HEK293 (cell line): ENCODE results near the gene CCNYL1.
A peak's percentile ranks its signal among the peaks of the same experiment; 100 is the strongest.

ENCODE experiments used
- CTCF ChIA-PET: fragments of 350-600 bp; formaldehyde crosslinking; extraction: SDS; loops from one replicate; lab custom pipeline; 2021; ENCODE audit warnings: antibody characterized with exemption; lab: Yijun Ruan, JAX
- POLR2A ChIA-PET: fragments of 300-600 bp; formaldehyde crosslinking; extraction: SDS; loops from one replicate; lab custom pipeline; 2020; ENCODE audit warnings: antibody characterized with exemption, inconsistent platforms; lab: Yijun Ruan, JAX
- H3K27ac ChIP-seq: fragments of 200-500 bp; sonication (Bioruptor generic); 2 replicates; pipeline ENCODE4 v1.5.1; 2014; ENCODE audit warnings: low read depth, low read length, control low read depth, inconsistent platforms; ENCODE audit errors: extremely low read depth
- H3K36me3 ChIP-seq, 2 experiments: fragments of 200-500 bp in 1 of 2; sonication (Bioruptor generic) in 1 of 2; 1 replicate in 1 of 2; 2 replicates in 1 of 2; pipeline ENCODE4 v1.5.1; 2014 to 2017; ENCODE audit warnings: inconsistent platforms in 2 of 2, low read length in 2 of 2; ENCODE audit not compliant: control insufficient read depth in 2 of 2, insufficient read depth in 1 of 2
- H3K4me1 ChIP-seq: fragments of 200-500 bp; sonication (Bioruptor generic); 2 replicates; pipeline ENCODE4 v1.5.1; 2014; ENCODE audit warnings: mild to moderate bottlenecking, low read length, inconsistent platforms; ENCODE audit not compliant: control insufficient read depth, insufficient read depth
- H3K4me3 ChIP-seq: 2 replicates; pipeline ENCODE4 v1.5.1; 2011; ENCODE audit warnings: low read depth, mild to moderate bottlenecking, control low read depth, low read length, moderate library complexity
- H3K9me3 ChIP-seq: fragments of 200-500 bp; sonication (Bioruptor generic); 2 replicates; pipeline ENCODE4 v1.5.1; 2014; ENCODE audit warnings: low read depth, low read length, inconsistent platforms; ENCODE audit not compliant: control insufficient read depth, insufficient read depth
- BCL11A ChIP-seq: fragments of 450-650 bp; formaldehyde crosslinking; IDR thresholded peaks from 2 replicates; pipeline ENCODE4 v1.5.1; 2016; ENCODE audit warnings: low read depth, missing biosample characterization, missing genetic modification characterization
- GLIS2 ChIP-seq: fragments of 450-650 bp; formaldehyde crosslinking; IDR thresholded peaks from 2 replicates; pipeline ENCODE4 v1.5.1; 2016; ENCODE audit warnings: missing biosample characterization, missing genetic modification characterization
- KLF16 ChIP-seq: fragments of 450-650 bp; formaldehyde crosslinking; IDR thresholded peaks from 2 replicates; pipeline ENCODE4 v1.5.1; 2017; ENCODE audit warnings: missing biosample characterization, missing genetic modification characterization
- KLF17 ChIP-seq: fragments of 450-650 bp; formaldehyde crosslinking; IDR thresholded peaks from 2 replicates; pipeline ENCODE4 v1.5.1; 2016; ENCODE audit warnings: missing biosample characterization, missing genetic modification characterization
- KLF8 ChIP-seq: fragments of 450-650 bp; formaldehyde crosslinking; IDR thresholded peaks from 2 replicates; pipeline ENCODE4 v1.5.1; 2016; ENCODE audit warnings: missing biosample characterization, missing genetic modification characterization
- OVOL3 ChIP-seq: fragments of 450-650 bp; formaldehyde crosslinking; IDR thresholded peaks from 2 replicates; pipeline ENCODE4 v1.5.1; 2016; ENCODE audit warnings: missing biosample characterization, missing genetic modification characterization
- PBX3 ChIP-seq: sonication (generic); formaldehyde crosslinking; IDR thresholded peaks from 2 replicates; pipeline ENCODE4 v1.8.1; 2022; ENCODE audit warnings: mild to moderate bottlenecking, moderate library complexity, missing genetic modification reagents
- TCF7L2 ChIP-seq: IDR thresholded peaks from 2 replicates; pipeline ENCODE4 v1.6.1; 2011; ENCODE audit warnings: low read depth, mild to moderate bottlenecking, inconsistent platforms, low read length, moderate library complexity, borderline replicate concordance
- ZBTB11 ChIP-seq: fragments of 450-650 bp; formaldehyde crosslinking; conservative IDR thresholded peaks from 2 replicates; pipeline ENCODE4 v1.5.1; 2016; ENCODE audit warnings: low read depth, missing biosample characterization, missing genetic modification characterization
- ZBTB17 ChIP-seq: fragments of 450-650 bp; formaldehyde crosslinking; IDR thresholded peaks from 2 replicates; pipeline ENCODE4 v1.5.1; 2016; ENCODE audit warnings: missing biosample characterization, missing genetic modification characterization
- ZBTB8A ChIP-seq: fragments of 450-650 bp; formaldehyde crosslinking; IDR thresholded peaks from 2 replicates; pipeline ENCODE4 v1.5.1; 2016; ENCODE audit warnings: missing biosample characterization, missing genetic modification characterization
- ZNF10 ChIP-seq: fragments of 450-650 bp; formaldehyde crosslinking; IDR thresholded peaks from 2 replicates; pipeline ENCODE4 v1.5.1; 2017; ENCODE audit warnings: missing biosample characterization, missing genetic modification characterization
- ZNF138 ChIP-seq: fragments of 450-650 bp; formaldehyde crosslinking; IDR thresholded peaks from 2 replicates; pipeline ENCODE4 v1.5.1; 2016; ENCODE audit warnings: missing biosample characterization, missing genetic modification characterization, borderline replicate concordance
- ZNF146 ChIP-seq: fragments of 450-650 bp; formaldehyde crosslinking; IDR thresholded peaks from 2 replicates; pipeline ENCODE4 v1.5.1; 2016; ENCODE audit warnings: missing biosample characterization, missing genetic modification characterization
- ZNF202 ChIP-seq: fragments of 450-650 bp; formaldehyde crosslinking; IDR thresholded peaks from 2 replicates; pipeline ENCODE4 v1.5.1; 2016; ENCODE audit warnings: missing biosample characterization, missing genetic modification characterization, borderline replicate concordance
- ZNF23 ChIP-seq: fragments of 450-650 bp; formaldehyde crosslinking; IDR thresholded peaks from 2 replicates; pipeline ENCODE4 v1.5.1; 2016; ENCODE audit warnings: missing biosample characterization, missing genetic modification characterization, borderline replicate concordance
- ZNF292 ChIP-seq: fragments of 450-650 bp; formaldehyde crosslinking; IDR thresholded peaks from 2 replicates; pipeline ENCODE4 v1.5.1; 2016; ENCODE audit warnings: low read depth, missing biosample characterization, missing genetic modification characterization, borderline replicate concordance
- ZNF394 ChIP-seq: fragments of 450-650 bp; formaldehyde crosslinking; IDR thresholded peaks from 2 replicates; pipeline ENCODE4 v1.5.1; 2016; ENCODE audit warnings: missing biosample characterization, missing genetic modification characterization, mild to moderate bottlenecking, moderate library complexity, borderline replicate concordance
- ZNF571 ChIP-seq: fragments of 450-650 bp; formaldehyde crosslinking; IDR thresholded peaks from 2 replicates; pipeline ENCODE4 v1.5.0; 2017; ENCODE audit warnings: missing biosample characterization, missing genetic modification characterization
- ZNF610 ChIP-seq: fragments of 450-650 bp; formaldehyde crosslinking; IDR thresholded peaks from 2 replicates; pipeline ENCODE4 v1.5.1; 2016; ENCODE audit warnings: missing biosample characterization, missing genetic modification characterization, borderline replicate concordance
- ZNF670 ChIP-seq: fragments of 450-650 bp; formaldehyde crosslinking; IDR thresholded peaks from 2 replicates; pipeline ENCODE4 v1.5.1; 2016; ENCODE audit warnings: missing biosample characterization, missing genetic modification characterization, low read depth
- ZNF791 ChIP-seq: fragments of 450-650 bp; formaldehyde crosslinking; IDR thresholded peaks from 2 replicates; pipeline ENCODE4 v1.5.1; 2016; ENCODE audit warnings: missing biosample characterization, missing genetic modification characterization
- ZNF843 ChIP-seq: fragments of 450-650 bp; formaldehyde crosslinking; IDR thresholded peaks from 2 replicates; pipeline ENCODE4 v1.5.1; 2016; ENCODE audit warnings: missing biosample characterization, missing genetic modification characterization
- TF ChIP-seq, protein P1 (sequence below): fragments of 450-650 bp; formaldehyde crosslinking; IDR thresholded peaks from 2 replicates; pipeline ENCODE4 v1.5.1; 2016; ENCODE audit warnings: missing biosample characterization, missing genetic modification characterization
- TF ChIP-seq, protein P2 (sequence below): fragments of 450-650 bp; formaldehyde crosslinking; IDR thresholded peaks from 2 replicates; pipeline ENCODE4 v1.5.1; 2016; ENCODE audit warnings: missing biosample characterization, missing genetic modification characterization
- TF ChIP-seq, protein P3 (sequence below): fragments of 450-650 bp; formaldehyde crosslinking; IDR thresholded peaks from 2 replicates; pipeline ENCODE4 v1.5.1; 2016; ENCODE audit warnings: missing biosample characterization, missing genetic modification characterization

Gene CCNYL1

GRCh38 chr2:207663870-207664545 lies 47.4 kb upstream of the CCNYL1 start (continued):
- no peak for TF ChIP-seq ZNF791
- TF ChIP-seq KLF8: 0 out of 2 replicates have a peak, but pooled peaks have one; percentile 9
- TF ChIP-seq ZBTB8A (tag by site-specific recombination): no peak
- TF ChIP-seq ZNF23: no peak
- no peak for TF ChIP-seq ZNF292 (tag by site-specific recombination)
- TF ChIP-seq TCF7L2: no peak
- TF ChIP-seq BCL11A (tag by site-specific recombination): no peak
- no peak for TF ChIP-seq ZNF571
- no peak for TF ChIP-seq KLF16 (tag by site-specific recombination)
- TF ChIP-seq ZBTB11: no peak
- TF ChIP-seq, protein P1, sequence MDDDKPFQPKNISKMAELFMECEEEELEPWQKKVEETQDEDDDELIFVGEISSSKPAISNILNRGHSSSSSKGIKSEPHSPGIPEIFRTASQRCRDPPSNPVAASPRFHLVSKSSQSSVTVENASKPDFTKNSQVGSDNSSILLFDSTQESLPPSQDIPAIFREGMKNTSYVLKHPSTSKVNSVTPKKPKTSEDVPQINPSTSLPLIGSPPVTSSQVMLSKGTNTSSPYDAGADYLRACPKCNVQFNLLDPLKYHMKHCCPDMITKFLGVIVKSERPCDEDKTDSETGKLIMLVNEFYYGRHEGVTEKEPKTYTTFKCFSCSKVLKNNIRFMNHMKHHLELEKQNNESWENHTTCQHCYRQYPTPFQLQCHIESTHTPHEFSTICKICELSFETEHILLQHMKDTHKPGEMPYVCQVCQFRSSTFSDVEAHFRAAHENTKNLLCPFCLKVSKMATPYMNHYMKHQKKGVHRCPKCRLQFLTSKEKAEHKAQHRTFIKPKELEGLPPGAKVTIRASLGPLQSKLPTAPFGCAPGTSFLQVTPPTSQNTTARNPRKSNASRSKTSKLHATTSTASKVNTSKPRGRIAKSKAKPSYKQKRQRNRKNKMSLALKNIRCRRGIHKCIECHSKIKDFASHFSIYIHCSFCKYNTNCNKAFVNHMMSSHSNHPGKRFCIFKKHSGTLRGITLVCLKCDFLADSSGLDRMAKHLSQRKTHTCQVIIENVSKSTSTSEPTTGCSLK (tag by site-specific recombination): no peak
- TF ChIP-seq PBX3 (CRISPR knock-in tag): no peak
- TF ChIP-seq, protein P2, sequence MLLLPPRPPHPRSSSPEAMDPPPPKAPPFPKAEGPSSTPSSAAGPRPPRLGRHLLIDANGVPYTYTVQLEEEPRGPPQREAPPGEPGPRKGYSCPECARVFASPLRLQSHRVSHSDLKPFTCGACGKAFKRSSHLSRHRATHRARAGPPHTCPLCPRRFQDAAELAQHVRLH (tag by site-specific recombination): no peak
- TF ChIP-seq ZNF843 (tag by site-specific recombination): no peak
- TF ChIP-seq ZNF670 (tag by site-specific recombination): no peak

- Histone ChIP-seq H3K4me3 (no peak overlapping the region), H3K27ac (no peak overlapping the region), H3K9me3 (no peaks in the 10 kb centered on the region), H3K4me1 (no peaks in the 10 kb centered on the region), H3K36me3 (no peaks in the 10 kb centered on the region)
- POLR2A ChIA-PET: no interaction called here
- TF ChIP-seq ZNF202 (tag by site-specific recombination) (no peak), ZBTB17 (tag by site-specific recombination) (no peak), ZNF394 (no peak), OVOL3 (no peak), ZNF10 (no peak), GLIS2 (tag by site-specific recombination) (no peak), KLF17 (tag by site-specific recombination) (no peak), ZNF610 (tag by site-specific recombination) (no peak), ZNF146 (tag by site-specific recombination) (no peak), ZNF138 (tag by site-specific recombination) (no peak)
- TF ChIP-seq, protein P3, sequence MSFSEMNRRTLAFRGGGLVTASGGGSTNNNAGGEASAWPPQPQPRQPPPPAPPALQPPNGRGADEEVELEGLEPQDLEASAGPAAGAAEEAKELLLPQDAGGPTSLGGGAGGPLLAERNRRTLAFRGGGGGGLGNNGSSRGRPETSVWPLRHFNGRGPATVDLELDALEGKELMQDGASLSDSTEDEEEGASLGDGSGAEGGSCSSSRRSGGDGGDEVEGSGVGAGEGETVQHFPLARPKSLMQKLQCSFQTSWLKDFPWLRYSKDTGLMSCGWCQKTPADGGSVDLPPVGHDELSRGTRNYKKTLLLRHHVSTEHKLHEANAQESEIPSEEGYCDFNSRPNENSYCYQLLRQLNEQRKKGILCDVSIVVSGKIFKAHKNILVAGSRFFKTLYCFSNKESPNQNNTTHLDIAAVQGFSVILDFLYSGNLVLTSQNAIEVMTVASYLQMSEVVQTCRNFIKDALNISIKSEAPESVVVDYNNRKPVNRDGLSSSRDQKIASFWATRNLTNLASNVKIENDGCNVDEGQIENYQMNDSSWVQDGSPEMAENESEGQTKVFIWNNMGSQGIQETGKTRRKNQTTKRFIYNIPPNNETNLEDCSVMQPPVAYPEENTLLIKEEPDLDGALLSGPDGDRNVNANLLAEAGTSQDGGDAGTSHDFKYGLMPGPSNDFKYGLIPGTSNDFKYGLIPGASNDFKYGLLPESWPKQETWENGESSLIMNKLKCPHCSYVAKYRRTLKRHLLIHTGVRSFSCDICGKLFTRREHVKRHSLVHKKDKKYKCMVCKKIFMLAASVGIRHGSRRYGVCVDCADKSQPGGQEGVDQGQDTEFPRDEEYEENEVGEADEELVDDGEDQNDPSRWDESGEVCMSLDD (tag by site-specific recombination): no peak
- CTCF ChIA-PET: no interaction called here
Measured at GRCh38 chr2:207670887-207671286, 40.6 kb upstream of the CCNYL1 start.
